HepG2 (cell line): ENCODE results near the gene SCFD1. TPM values are rescaled to one million over a fixed set of nuclear protein-coding genes. Genes with fewer than 3 reads are reported as not detected.
A peak's percentile ranks its signal among the peaks of the same experiment; 100 is the strongest.

Source experiments
- ADNP ChIP-seq: sonication (generic); formaldehyde crosslinking; IDR thresholded peaks from 2 replicates; pipeline ENCODE4 v1.4.0; 2020; ENCODE audit warnings: missing genetic modification reagents
- CCAR2 ChIP-seq: fragments of 200-400 bp; formaldehyde crosslinking; optimal IDR thresholded peaks from 2 replicates; pipeline ENCODE3; 2018; ENCODE audit warnings: low read depth, mild to moderate bottlenecking, low read length, moderate library complexity
- CEBPG ChIP-seq: IDR thresholded peaks from 2 replicates; pipeline ENCODE4 v1.6.1; 2016
- CENPX ChIP-seq: sonication (generic); formaldehyde crosslinking; IDR thresholded peaks from 2 replicates; pipeline ENCODE4 v1.9.0; 2021; ENCODE audit warnings: mild to moderate bottlenecking, missing genetic modification reagents, moderate library complexity
- E2F5 ChIP-seq: sonication (generic); formaldehyde crosslinking; conservative IDR thresholded peaks from 2 replicates; pipeline ENCODE4 v1.4.0; 2020; ENCODE audit warnings: missing genetic modification reagents
- FOXK2 ChIP-seq: fragments of 450-650 bp; IDR thresholded peaks from 2 replicates; pipeline ENCODE4 v1.6.1; 2016
- IRX3 ChIP-seq: sonication (generic); formaldehyde crosslinking; IDR thresholded peaks from 2 replicates; pipeline ENCODE4 v1.8.1; 2023; ENCODE audit warnings: mild to moderate bottlenecking, low read depth, missing genetic modification reagents, borderline replicate concordance
- ISX ChIP-seq: sonication (generic); formaldehyde crosslinking; conservative IDR thresholded peaks from 2 replicates; pipeline ENCODE4 v1.5.0; 2020; ENCODE audit warnings: missing genetic modification reagents
- NFRKB ChIP-seq: fragments of 450-650 bp; IDR thresholded peaks from 2 replicates; pipeline ENCODE4 v1.6.1; 2017
- PLRG1 ChIP-seq: fragments of 450-650 bp; conservative IDR thresholded peaks from 2 replicates; pipeline ENCODE4 v1.6.1; 2016
- SAFB2 ChIP-seq: sonication (generic); formaldehyde crosslinking; IDR thresholded peaks from 2 replicates; pipeline ENCODE4 v1.5.1; 2020; ENCODE audit warnings: missing genetic modification reagents, low read depth, mild to moderate bottlenecking, borderline replicate concordance
- ZBTB10 ChIP-seq: sonication (generic); formaldehyde crosslinking; IDR thresholded peaks from 2 replicates; pipeline ENCODE4 v1.4.0; 2020; ENCODE audit warnings: missing genetic modification reagents, borderline replicate concordance
- ZNF12 ChIP-seq: sonication (generic); formaldehyde crosslinking; IDR thresholded peaks from 2 replicates; pipeline ENCODE4 v1.5.0; 2020; ENCODE audit warnings: missing genetic modification reagents
- ZNF276 ChIP-seq: sonication (generic); formaldehyde crosslinking; IDR thresholded peaks from 2 replicates; pipeline ENCODE4 v1.4.0; 2020; ENCODE audit warnings: mild to moderate bottlenecking, low read depth, missing genetic modification reagents
- ZNF280D ChIP-seq: sonication (generic); formaldehyde crosslinking; IDR thresholded peaks from 2 replicates; pipeline ENCODE4 v1.5.1; 2020; ENCODE audit warnings: mild to moderate bottlenecking, missing genetic modification reagents
- ZNF570 ChIP-seq: sonication (generic); formaldehyde crosslinking; IDR thresholded peaks from 2 replicates; pipeline ENCODE4 v1.4.0; 2020; ENCODE audit warnings: mild to moderate bottlenecking, missing genetic modification reagents, borderline replicate concordance
- ZNF772 ChIP-seq: sonication (generic); formaldehyde crosslinking; IDR thresholded peaks from 2 replicates; pipeline ENCODE4 v1.5.0; 2020; ENCODE audit warnings: mild to moderate bottlenecking, missing genetic modification reagents
- polyA plus RNA-seq, 8 experiments: library from polyadenylated mRNA; depleted of rRNA in 3 of 8; stranded (reverse) in 7 of 8; unstranded in 1 of 8; fragments of >200 nt; fragmentation: Illumina TruSeq in 4 of 8; extraction: Trizol in 4 of 8; gene quantifications; 2 replicates each; pipeline versions ENCODE4 v1.2.1 to v1.2.3, GENCODE V29; 2011 to 2016; ENCODE audit warnings: low read depth in 4 of 8, missing spikeins in 1 of 8, mixed read lengths in 1 of 8; ENCODE audit not compliant: insufficient read depth in 1 of 8
- total RNA-seq, 5 experiments: library from RNA; depleted of rRNA; stranded (reverse); fragments of >200 nt; fragmentation: Illumina TruSeq; extraction: Trizol; gene quantifications; 2 replicates each; pipeline ENCODE4 v1.2.3, GENCODE V29; 2016; ENCODE audit warnings: low read depth in 1 of 5
- TF ChIP-seq, protein P1 (sequence below): sonication (generic); formaldehyde crosslinking; IDR thresholded peaks from 2 replicates; pipeline ENCODE4 v1.8.0; 2022; ENCODE audit warnings: low read depth, missing genetic modification reagents
- TF ChIP-seq, protein P2 (sequence below): sonication (generic); formaldehyde crosslinking; IDR thresholded peaks from 2 replicates; pipeline ENCODE4 v1.5.1; 2020; ENCODE audit warnings: missing genetic modification reagents, mild to moderate bottlenecking, borderline replicate concordance

The SCFD1 gene
- total and polyA plus RNA-seq, 2 of the 13 experiments (the other 11 are each of a cell fraction or from before 2014, with no cell fraction given), result 235 to 256 TPM

DNA sequence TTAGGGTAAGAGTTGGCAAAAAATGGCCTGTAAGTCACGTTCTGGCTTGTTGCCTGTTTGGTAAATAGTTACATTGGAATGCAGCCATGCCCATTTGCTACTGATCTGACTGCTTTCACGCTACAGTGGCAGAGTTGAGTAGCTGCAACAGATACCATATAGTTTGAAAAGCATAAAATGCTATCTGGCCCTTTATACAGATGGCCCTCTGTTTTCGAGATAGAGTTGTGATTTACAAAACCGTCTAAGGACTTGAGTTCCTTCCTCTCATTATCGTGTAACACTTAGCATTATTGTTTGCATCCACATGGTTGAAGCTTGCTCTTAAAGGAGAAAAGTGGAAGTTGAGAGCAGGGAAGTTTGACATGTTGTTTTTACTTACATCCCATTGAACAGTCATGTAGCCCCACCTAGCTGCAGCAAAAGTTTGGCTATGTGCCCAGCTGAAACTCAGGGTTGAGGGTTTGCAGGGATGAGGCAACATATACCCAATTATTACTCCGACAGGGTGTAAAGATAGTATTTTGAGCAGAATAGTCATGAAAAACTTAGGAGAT, 11.3 kb upstream of the SCFD1 start (continued):
- no peak for TF ChIP-seq ZBTB10 (CRISPR knock-in tag)
- TF ChIP-seq CENPX (CRISPR knock-in tag), result no peak
- no peak for TF ChIP-seq ISX (CRISPR knock-in tag)
- TF ChIP-seq SAFB2, result no peak
- TF ChIP-seq ZNF570 (CRISPR knock-in tag), result no peak
- no peak for TF ChIP-seq ZNF12 (CRISPR knock-in tag)
- TF ChIP-seq, protein P1, sequence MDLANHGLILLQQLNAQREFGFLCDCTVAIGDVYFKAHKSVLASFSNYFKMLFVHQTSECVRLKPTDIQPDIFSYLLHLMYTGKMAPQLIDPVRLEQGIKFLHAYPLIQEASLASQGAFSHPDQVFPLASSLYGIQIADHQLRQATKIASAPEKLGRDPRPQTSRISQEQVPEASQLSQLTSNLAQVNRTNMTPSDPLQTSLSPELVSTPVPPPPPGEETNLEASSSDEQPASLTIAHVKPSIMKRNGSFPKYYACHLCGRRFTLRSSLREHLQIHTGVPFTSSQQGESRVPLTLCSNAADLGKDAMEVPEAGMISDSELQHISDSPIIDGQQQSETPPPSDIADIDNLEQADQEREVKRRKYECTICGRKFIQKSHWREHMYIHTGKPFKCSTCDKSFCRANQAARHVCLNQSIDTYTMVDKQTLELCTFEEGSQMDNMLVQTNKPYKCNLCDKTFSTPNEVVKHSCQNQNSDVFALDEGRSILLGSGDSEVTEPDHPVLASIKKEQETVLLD (CRISPR knock-in tag), result no peak
- no peak for TF ChIP-seq PLRG1
- no peak for TF ChIP-seq ZNF280D (CRISPR knock-in tag)
- TF ChIP-seq ADNP, result no peak
- no peak for TF ChIP-seq ZNF772
- no peak for TF ChIP-seq NFRKB
- no peak for TF ChIP-seq IRX3
- no peak for TF ChIP-seq FOXK2
- TF ChIP-seq CCAR2, result no peak
- TF ChIP-seq, protein P2, sequence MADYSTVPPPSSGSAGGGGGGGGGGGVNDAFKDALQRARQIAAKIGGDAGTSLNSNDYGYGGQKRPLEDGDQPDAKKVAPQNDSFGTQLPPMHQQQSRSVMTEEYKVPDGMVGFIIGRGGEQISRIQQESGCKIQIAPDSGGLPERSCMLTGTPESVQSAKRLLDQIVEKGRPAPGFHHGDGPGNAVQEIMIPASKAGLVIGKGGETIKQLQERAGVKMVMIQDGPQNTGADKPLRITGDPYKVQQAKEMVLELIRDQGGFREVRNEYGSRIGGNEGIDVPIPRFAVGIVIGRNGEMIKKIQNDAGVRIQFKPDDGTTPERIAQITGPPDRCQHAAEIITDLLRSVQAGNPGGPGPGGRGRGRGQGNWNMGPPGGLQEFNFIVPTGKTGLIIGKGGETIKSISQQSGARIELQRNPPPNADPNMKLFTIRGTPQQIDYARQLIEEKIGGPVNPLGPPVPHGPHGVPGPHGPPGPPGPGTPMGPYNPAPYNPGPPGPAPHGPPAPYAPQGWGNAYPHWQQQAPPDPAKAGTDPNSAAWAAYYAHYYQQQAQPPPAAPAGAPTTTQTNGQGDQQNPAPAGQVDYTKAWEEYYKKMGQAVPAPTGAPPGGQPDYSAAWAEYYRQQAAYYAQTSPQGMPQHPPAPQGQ (CRISPR knock-in tag), result no peak
- TF ChIP-seq E2F5 (CRISPR knock-in tag), result no peak
- TF ChIP-seq CEBPG (CRISPR knock-in tag), result peak; percentile 61; the same call in 1 of the 2 replicates
- no peak for TF ChIP-seq ZNF276
